WTC11 (cell line): ENCODE results near the gene CADM2. TPM values are rescaled to one million over a fixed set of nuclear protein-coding genes. Genes with fewer than 3 reads are reported as not detected.

Source experiments
- ATAC-seq: fragments of 200-7000 bp; cut with Tn5 transposase; 2 replicates; pipeline ENCODE4 v1.10.0; 2021; ENCODE audit warnings: mild to moderate bottlenecking, moderate library complexity
- CTCF ChIA-PET: fragments of 300-600 bp; sonication (Branson Sonifier 250); formaldehyde crosslinking; loops from one replicate; lab custom pipeline; 2021; ENCODE audit warnings: antibody characterized with exemption; lab: Charles Lee
- POLR2A ChIA-PET: fragments of 350-600 bp; sonication (Branson Sonifier 250); formaldehyde crosslinking; loops from one replicate; lab custom pipeline; 2021; ENCODE audit warnings: antibody characterized with exemption; lab: Charles Lee
- DNase-seq: peaks from one replicate; pipeline ENCODE4 v3.0.0; 2021; ENCODE audit warnings: low spot score
- H3K27ac Mint-ChIP-seq: 2 replicates; pipeline ENCODE4 v1.8.0; 2021; ENCODE audit warnings: mixed read lengths
- H3K27me3 Mint-ChIP-seq: 2 replicates; pipeline ENCODE4 v1.8.0; 2021; ENCODE audit warnings: low read depth, mild to moderate bottlenecking, moderate library complexity, mixed read lengths
- H3K36me3 Mint-ChIP-seq: 2 replicates; pipeline ENCODE4 v1.8.0; 2021; ENCODE audit warnings: mixed read lengths
- H3K4me1 Mint-ChIP-seq: 2 replicates; pipeline ENCODE4 v1.8.0; 2022; ENCODE audit warnings: mixed read lengths
- H3K4me3 Mint-ChIP-seq: 2 replicates; pipeline ENCODE4 v1.8.0; 2021; ENCODE audit warnings: mild to moderate bottlenecking, moderate library complexity, mixed read lengths
- H3K9me3 Mint-ChIP-seq: 2 replicates; pipeline ENCODE4 v1.8.0; 2021; ENCODE audit warnings: mixed read lengths
- ATF3 ChIP-seq: sonication (generic); formaldehyde crosslinking; conservative IDR thresholded peaks from 2 replicates; pipeline ENCODE4 v1.8.1; 2022; ENCODE audit warnings: mild to moderate bottlenecking, missing genetic modification reagents
- E2F4 ChIP-seq: sonication (generic); formaldehyde crosslinking; IDR thresholded peaks from 2 replicates; pipeline ENCODE4 v1.8.1; 2022; ENCODE audit warnings: low read depth, mild to moderate bottlenecking, moderate library complexity, missing genetic modification reagents, borderline replicate concordance
- EMX1 ChIP-seq: fragments of 250-450 bp; sonication (Bioruptor Pico); IDR thresholded peaks from 2 replicates; pipeline ENCODE4 v1.8.0; 2021; ENCODE audit warnings: mild to moderate bottlenecking
- FOXJ3 ChIP-seq: sonication (generic); formaldehyde crosslinking; IDR thresholded peaks from 2 replicates; pipeline ENCODE4 v1.9.0; 2021; ENCODE audit warnings: missing genetic modification reagents, mild to moderate bottlenecking, borderline replicate concordance
- FOXP1 ChIP-seq: sonication (generic); formaldehyde crosslinking; IDR thresholded peaks from 2 replicates; pipeline ENCODE4 v1.8.0; 2022; ENCODE audit warnings: missing genetic modification reagents, mild to moderate bottlenecking, moderate library complexity, borderline replicate concordance
- JAZF1 ChIP-seq: fragments of 250-450 bp; sonication (Bioruptor Pico); IDR thresholded peaks from 2 replicates; pipeline ENCODE4 v1.9.0; 2021; ENCODE audit warnings: moderate library complexity, mild to moderate bottlenecking, inconsistent platforms
- MAX ChIP-seq: sonication (generic); formaldehyde crosslinking; IDR thresholded peaks from 2 replicates; pipeline ENCODE4 v1.8.0; 2022; ENCODE audit warnings: mild to moderate bottlenecking, missing genetic modification reagents
- MXD4 ChIP-seq: fragments of 250-450 bp; sonication (Bioruptor Pico); IDR thresholded peaks from 2 replicates; pipeline ENCODE4 v1.8.0; 2021; ENCODE audit warnings: mild to moderate bottlenecking, moderate library complexity, borderline replicate concordance
- MYBL2 ChIP-seq: sonication (generic); formaldehyde crosslinking; IDR thresholded peaks from 2 replicates; pipeline ENCODE4 v1.8.1; 2023; ENCODE audit warnings: mild to moderate bottlenecking, moderate library complexity, missing genetic modification reagents
- SMAD3 ChIP-seq: sonication (generic); formaldehyde crosslinking; IDR thresholded peaks from 2 replicates; pipeline ENCODE4 v1.8.0; 2022; ENCODE audit warnings: missing genetic modification reagents, mild to moderate bottlenecking, borderline replicate concordance
- SP1 ChIP-seq: sonication (generic); formaldehyde crosslinking; conservative IDR thresholded peaks from 2 replicates; pipeline ENCODE4 v1.8.1; 2022; ENCODE audit warnings: missing genetic modification reagents
- TEAD4 ChIP-seq: sonication (generic); formaldehyde crosslinking; IDR thresholded peaks from 2 replicates; pipeline ENCODE4 v1.8.0; 2022; ENCODE audit warnings: mild to moderate bottlenecking, missing genetic modification reagents
- ZBTB21 ChIP-seq: sonication (generic); formaldehyde crosslinking; IDR thresholded peaks from 2 replicates; pipeline ENCODE4 v1.8.1; 2023; ENCODE audit warnings: mild to moderate bottlenecking, missing genetic modification reagents, borderline replicate concordance
- ZNF232 ChIP-seq: sonication (generic); formaldehyde crosslinking; IDR thresholded peaks from 2 replicates; pipeline ENCODE4 v1.8.0; 2022; ENCODE audit warnings: mild to moderate bottlenecking, missing genetic modification reagents
- ZNF263 ChIP-seq: sonication (generic); formaldehyde crosslinking; IDR thresholded peaks from 2 replicates; pipeline ENCODE4 v1.8.1; 2022; ENCODE audit warnings: low read depth, mild to moderate bottlenecking, moderate library complexity, missing genetic modification reagents
- ZNF281 ChIP-seq: sonication (generic); formaldehyde crosslinking; IDR thresholded peaks from 2 replicates; pipeline ENCODE4 v1.8.0; 2023; ENCODE audit warnings: mild to moderate bottlenecking, missing genetic modification reagents
- ZNF416 ChIP-seq: fragments of 250-450 bp; sonication (Bioruptor Pico); IDR thresholded peaks from 2 replicates; pipeline ENCODE4 v1.9.0; 2021; ENCODE audit warnings: mild to moderate bottlenecking, inconsistent platforms
- ZNF425 ChIP-seq: fragments of 250-450 bp; sonication (Bioruptor Pico); conservative IDR thresholded peaks from 2 replicates; pipeline ENCODE4 v1.9.0; 2021; ENCODE audit warnings: mild to moderate bottlenecking
- ZNF512 ChIP-seq: sonication (generic); formaldehyde crosslinking; IDR thresholded peaks from 2 replicates; pipeline ENCODE4 v1.8.1; 2022; ENCODE audit warnings: missing genetic modification reagents, borderline replicate concordance
- ZNF671 ChIP-seq: fragments of 250-450 bp; sonication (Bioruptor Pico); IDR thresholded peaks from 2 replicates; pipeline ENCODE4 v1.8.0; 2021; ENCODE audit warnings: mild to moderate bottlenecking
- ZSCAN18 ChIP-seq: fragments of 250-450 bp; sonication (Bioruptor Pico); IDR thresholded peaks from 2 replicates; pipeline ENCODE4 v2.1.2; 2022; ENCODE audit warnings: mild to moderate bottlenecking, moderate library complexity
- total RNA-seq: library from RNA; stranded (reverse); gene quantifications from 3 replicates; pipeline ENCODE4 v1.2.3, GENCODE V29; 2021

CADM2 gene
- total RNA-seq, 1 experiment from 2014 or later = 18.8 TPM

- TF ChIP-seq ZNF281 (no peak), ZBTB21 (no peak), ZNF671 (CRISPR knock-in tag) (no peak), ZNF425 (CRISPR knock-in tag) (no peak), ATF3 (CRISPR knock-in tag) (no peak), MXD4 (CRISPR knock-in tag) (no peak), ZNF232 (CRISPR knock-in tag) (no peak), TEAD4 (CRISPR knock-in tag) (no peak)
Observed at GRCh38 chr3:85053626-85054025, 94.8 kb downstream of the CADM2 start (continued).

- no peak for TF ChIP-seq ZNF416
- H3K4me1 Mint-ChIP-seq = peaks cover 25% of the 10 kb centered on the region
- no peak for ATAC-seq
- no peak overlapping the region for H3K4me3 Mint-ChIP-seq
- ChIA-PET POLR2A (no interaction called here), CTCF (no interaction called here)
- no peaks in the 10 kb centered on the region for H3K27me3 Mint-ChIP-seq
- peaks cover 4% of the 10 kb centered on the region; the same call in 1 of the 2 replicates for H3K9me3 Mint-ChIP-seq
- H3K27ac Mint-ChIP-seq = no peak overlapping the region
- H3K36me3 Mint-ChIP-seq = peaks cover 3% of the 10 kb centered on the region; the same call in 1 of the 2 replicates
- no peak for DNase-seq
Observed at GRCh38 chr3:85054579-85054978, 95.8 kb downstream of the CADM2 start.

GRCh38 chr3:85068911-85069310 is 110.1 kb downstream of the CADM2 start:
- H3K9me3 Mint-ChIP-seq = no peaks in the 10 kb centered on the region
- H3K4me3 Mint-ChIP-seq = no peak overlapping the region
- H3K4me1 Mint-ChIP-seq = peaks cover 11% of the 10 kb centered on the region
- ChIA-PET CTCF (interaction anchor here (0.5 kb wide), 1 partner anchor 34 kb away, joined by 4 read pairs; no protein-coding TSS in a partner anchor), POLR2A (no interaction called here)
- H3K36me3 Mint-ChIP-seq = no peaks in the 10 kb centered on the region
- DNase-seq (no peak), ATAC-seq (no peak)
- H3K27ac Mint-ChIP-seq = no peak overlapping the region
- no peaks in the 10 kb centered on the region for H3K27me3 Mint-ChIP-seq
- TF ChIP-seq ZNF512 (CRISPR knock-in tag) (no peak), ZNF263 (CRISPR knock-in tag) (no peak), SP1 (CRISPR knock-in tag) (no peak), FOXP1 (no peak), MAX (CRISPR knock-in tag) (no peak), FOXJ3 (no peak), SMAD3 (CRISPR knock-in tag) (no peak), E2F4 (no peak), ZNF232 (CRISPR knock-in tag) (no peak), MYBL2 (CRISPR knock-in tag) (no peak), EMX1 (CRISPR knock-in tag) (no peak), JAZF1 (no peak), ZSCAN18 (CRISPR knock-in tag) (no peak)
